AML-193 (cell line): ENCODE data around the gene LPCAT3.

ENCODE experiments used
- DNase-seq, 2 experiments: peaks; one replicate each; lab custom pipeline; 2025; lab: John Stamatoyannopoulos, UW

The LPCAT3 gene

GRCh38 chr12:6998715-6999451, 19.4 kb downstream of the LPCAT3 start:
- no peak for DNase-seq

DNA sequence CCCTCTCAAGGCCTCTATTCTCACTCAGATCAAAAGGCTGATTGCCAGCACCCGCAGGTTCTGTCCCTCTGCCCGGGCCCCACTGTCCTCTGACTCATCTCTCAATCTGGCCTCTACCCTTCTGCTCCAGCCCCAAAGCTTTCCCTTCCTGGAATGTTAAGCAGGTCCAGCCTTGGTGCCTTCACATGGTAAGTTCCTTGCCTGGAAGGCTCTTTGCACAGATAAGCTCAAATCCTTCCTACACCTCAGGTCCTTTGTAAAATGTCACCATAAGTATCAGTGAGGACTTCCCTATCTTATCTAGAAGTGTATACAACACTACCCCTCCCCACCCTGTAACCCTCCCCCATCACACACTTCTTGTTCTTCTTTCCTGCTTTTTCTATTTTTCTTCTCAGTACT, 22.2 kb downstream of the LPCAT3 start:
- DNase-seq, result no peak

DNA sequence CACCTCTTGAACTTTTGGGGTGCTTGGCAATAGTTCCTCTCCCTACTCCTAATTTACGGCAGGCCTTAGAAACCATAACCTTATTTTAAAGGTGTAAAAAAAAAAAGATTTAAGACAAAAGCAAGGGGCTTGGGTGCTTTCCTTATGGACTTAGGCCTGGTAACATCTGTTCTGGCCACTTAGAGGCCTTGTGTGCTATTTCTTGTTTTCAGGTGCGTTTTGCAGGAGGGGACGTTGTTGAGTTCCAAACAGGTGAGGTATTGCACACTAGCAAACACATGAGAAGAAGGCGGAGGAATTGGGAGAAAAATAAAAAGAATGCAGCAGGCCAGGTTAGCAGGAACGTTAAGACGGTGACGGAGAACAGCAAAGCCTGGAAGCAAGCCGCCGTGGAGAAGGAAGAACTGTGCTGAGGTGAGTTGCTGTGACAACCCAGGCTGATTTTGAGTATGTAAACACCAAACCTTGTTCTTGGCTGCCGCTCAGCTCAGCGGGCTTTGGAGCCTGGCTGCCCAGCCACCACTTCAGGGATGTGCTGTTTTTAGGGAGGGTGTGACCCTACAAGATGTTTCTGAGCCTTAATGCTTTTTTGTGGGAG, 30.2 kb downstream of the LPCAT3 start:
- DNase-seq, result no peak

DNA sequence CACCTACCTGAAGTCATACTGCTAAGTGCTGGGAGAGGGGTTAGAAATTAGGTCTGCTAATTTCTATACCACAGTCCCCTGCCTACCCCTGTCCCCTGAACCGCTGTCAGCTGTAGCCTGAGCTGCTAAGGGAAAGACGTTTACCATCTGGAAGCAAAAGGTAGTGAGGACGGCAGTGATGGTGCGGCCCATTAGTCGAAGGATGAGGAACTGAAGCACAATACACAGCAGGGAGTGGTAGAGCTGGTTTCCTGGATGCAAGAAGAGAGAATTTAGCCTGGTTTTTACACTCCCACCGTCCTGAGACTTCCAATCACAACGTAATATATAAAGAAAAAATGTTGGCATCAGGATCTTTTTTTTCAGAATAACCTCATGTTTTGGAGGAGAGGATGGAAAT, 35.7 kb downstream of the LPCAT3 start:
- DNase-seq, result no peak

- no peak for DNase-seq
These were observed 36.9 kb downstream of the LPCAT3 start for GRCh38 chr12:6981152-6982052.

GRCh38 chr12:6980740-6981139, 37.5 kb downstream of the LPCAT3 start:
- no peak for DNase-seq

DNA sequence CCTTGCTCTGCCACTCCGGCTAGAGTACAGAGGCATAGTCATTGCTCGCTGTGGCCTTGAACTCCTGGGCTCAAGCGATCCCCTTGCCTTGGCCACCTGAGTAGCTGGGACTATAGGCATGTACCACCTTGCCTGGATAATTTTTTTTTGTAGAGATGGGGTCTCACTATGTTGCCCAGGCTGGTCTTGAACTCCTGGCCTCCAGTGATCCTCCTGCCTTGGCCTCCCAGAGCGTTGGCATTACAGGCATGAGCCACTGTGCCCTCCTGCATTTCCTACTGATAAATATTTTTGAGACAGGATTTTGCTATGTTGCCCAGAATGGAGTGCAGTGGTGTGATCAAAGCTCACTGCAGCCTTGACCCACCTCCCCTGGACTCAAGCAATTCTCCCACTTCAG, 38.2 kb downstream of the LPCAT3 start:
- DNase-seq, result no peak

- no peak for DNase-seq
These were observed 38.8 kb downstream of the LPCAT3 start for GRCh38 chr12:6979453-6979852.

DNA sequence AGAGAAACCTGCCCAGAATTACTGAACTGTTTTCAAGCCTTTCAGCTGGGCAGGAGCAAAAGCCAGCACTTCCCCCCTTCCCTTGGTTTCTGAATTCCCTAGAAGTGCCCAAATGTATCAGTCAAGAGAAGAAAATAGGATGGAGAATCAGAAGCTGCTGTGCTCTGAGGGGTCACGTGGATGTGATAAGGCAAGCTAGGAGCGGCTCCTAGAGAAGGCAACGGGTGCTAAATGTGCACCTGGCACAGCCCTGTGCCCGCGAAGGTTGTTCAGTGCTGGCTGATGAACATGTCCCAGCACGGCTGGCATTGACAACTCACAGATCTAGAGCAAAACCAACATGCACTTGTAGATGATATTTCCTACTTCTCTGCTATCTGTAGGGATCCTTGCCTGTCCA, 39.3 kb downstream of the LPCAT3 start:
- no peak for DNase-seq

DNA sequence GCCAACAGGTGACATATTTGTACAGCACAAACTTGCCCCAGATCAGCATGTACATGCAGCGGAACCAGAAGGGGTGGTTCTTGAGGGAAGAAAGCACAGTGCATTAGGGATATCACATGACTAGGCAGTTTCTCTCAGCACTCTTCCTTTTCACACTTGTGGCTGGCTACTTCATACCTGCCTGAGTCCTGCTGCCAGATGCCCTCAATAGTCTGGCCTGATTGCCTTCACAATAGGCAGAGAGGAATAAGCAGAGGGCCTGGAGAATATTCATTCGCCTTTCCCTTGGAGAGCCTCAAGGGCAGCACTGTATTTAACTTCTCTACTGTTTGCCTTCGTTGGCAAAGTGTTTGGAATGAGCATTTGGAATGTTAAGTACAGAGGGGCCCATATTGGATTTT, 39.7 kb downstream of the LPCAT3 start:
- DNase-seq, result no peak

GRCh38 chr12:6978188-6978587, 40.1 kb downstream of the LPCAT3 start:
- no peak for DNase-seq

DNA sequence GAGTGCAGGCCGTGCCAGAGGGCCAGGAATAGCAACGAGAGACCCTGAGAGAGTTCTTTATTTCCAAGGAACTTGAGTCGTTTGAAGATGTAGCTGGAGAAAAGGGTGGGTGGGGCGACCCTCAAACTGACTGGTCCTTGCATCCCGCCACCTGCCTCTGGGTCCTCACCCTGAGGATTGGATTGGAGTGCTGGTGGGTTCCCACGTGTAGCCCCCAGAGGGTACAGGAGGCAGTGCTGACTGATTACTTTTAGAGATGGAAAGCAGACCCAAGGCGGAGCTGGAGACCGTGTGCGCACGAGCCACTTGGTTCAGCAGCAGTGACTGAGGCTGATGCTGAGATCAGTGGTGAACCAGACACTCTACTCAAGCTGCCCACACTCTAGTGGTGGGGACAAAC, 40.6 kb downstream of the LPCAT3 start:
- no peak for DNase-seq

DNA sequence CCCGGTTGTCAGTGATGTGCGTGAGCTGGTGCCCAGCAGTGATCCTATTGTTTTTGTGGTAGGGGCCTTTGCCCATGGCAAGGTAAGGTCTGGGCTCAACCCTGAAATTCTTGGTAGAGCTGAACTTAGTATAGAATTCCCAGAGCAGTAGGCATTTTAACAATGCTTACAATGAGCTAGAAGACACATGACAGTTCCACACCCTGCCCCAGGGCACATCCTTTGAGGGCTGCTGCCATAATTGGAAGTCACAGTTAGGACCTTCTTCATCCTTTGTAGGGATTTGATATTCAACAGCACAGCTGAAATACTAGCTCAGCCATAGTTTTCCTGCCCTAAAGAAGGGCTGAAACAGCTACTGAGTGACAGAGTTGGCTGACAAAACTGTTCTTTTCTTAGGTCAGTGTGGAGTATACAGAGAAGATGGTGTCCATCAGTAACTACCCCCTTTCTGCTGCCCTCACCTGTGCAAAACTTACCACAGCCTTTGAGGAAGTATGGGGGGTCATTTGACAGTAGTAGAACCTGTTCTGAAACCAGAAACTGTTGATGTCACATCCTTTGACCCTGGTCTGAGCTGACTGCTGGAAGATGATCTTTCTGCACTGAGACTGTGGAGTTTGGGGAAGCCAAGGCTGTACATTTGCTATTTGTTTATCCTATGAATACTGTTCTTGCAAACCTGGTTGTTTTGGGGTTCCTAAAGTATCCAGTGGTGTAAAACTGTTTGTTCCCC, 42.8 kb downstream of the LPCAT3 start:
- no peak for DNase-seq

- DNase-seq, result no peak
These were observed 44.1 kb downstream of the LPCAT3 start for GRCh38 chr12:6974180-6974579.

DNA sequence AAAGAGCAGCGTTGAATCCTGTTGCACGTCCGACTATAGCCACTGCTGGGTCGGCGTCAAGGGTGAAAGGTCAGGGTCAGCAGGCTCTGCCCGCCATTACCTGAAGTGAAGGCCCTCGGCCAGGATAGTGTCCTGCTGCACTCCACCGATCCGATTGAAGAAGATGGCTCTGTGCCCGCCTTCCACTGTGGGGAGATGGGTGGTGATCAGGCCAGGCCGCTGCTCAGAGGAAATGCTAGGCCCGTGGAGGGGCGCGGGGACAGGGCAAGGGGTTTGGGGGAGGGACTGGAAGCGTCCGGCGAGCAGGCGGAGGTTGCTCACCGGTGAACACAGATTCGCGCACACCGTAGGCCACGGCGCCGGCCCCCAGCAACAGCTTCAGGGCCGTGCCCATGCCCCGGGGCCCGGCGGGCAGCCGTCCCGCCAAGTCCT, 48.2 kb downstream of the LPCAT3 start:
- DNase-seq, result no peak

- no peak for DNase-seq
These were observed 49.9 kb downstream of the LPCAT3 start for GRCh38 chr12:6968426-6968825.

DNA sequence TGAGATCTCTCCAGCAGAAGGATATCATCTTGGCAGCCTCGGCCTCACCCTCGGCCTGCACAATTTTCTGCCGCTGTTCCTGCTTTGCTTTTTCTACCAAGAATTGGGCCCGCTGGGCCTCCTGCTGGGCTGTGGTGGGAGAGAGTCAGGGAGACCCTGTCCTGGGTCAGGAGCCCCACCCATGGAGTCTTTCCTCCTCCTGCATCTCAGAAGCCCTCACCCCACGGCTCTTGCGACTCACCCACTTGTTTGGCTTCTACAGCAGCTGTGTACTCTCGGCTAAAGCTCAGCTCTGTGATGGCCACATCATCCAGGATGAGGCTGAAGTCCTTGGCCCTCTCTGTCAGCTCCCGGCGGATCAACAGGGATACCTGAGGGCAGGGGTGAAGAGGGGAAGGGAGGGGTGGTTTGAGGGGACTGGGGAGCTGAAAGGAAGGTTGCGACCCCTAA, 50.6 kb downstream of the LPCAT3 start:
- no peak for DNase-seq

DNA sequence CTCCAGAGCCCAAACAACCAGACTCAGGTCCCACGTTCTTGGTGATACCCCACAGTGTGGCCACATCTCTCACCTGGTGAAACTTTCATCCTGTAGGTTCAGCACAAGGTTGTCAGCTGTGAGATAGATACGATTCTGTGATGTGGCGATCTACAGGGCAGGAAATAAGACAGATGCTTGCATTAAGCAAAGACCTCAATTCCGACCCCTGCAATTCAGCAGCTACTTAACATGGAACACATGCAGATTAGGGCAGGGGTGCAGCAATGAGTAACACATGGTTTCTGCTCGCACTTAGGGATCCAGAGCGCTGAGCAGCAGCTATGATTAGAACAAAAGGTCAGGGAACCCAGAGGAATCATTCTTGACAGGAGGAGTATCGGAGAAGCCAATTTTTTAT, 51.9 kb downstream of the LPCAT3 start:
- no peak for DNase-seq

- DNase-seq, result no peak
These were observed 52.6 kb downstream of the LPCAT3 start for GRCh38 chr12:6965714-6966113.

DNA sequence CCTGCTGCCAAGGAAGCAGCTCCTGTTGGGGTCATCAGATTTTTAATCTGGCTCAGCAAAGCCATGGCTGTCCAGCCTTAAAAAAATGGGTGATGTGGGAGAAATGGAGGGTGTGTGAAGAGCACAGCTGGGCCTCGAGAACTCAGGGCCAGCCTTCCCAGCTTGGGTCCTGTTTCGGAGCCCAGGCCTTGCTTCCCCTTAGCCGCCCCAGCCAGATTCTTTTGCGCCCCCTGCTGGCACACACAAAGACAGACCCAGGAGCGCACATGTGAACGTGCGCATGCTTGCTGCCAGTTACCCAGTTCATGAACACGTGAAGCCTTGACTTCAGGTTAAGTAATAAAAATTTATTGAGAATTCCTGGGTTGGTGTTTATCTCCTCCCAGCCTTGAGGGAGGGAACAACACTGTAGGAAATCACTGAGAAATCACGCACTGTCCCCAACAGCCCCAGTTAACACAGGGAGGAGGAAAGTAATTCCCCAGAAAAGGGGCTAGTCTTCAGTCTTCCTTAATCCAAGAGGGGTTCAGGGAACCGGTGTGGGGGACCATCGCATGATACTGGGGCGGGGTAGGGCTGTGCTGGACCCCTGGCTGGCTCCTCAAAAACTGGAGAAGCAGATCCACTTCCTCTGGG, 53.1 kb downstream of the LPCAT3 start:
- peak; percentile 75 to 81 for DNase-seq

DNA sequence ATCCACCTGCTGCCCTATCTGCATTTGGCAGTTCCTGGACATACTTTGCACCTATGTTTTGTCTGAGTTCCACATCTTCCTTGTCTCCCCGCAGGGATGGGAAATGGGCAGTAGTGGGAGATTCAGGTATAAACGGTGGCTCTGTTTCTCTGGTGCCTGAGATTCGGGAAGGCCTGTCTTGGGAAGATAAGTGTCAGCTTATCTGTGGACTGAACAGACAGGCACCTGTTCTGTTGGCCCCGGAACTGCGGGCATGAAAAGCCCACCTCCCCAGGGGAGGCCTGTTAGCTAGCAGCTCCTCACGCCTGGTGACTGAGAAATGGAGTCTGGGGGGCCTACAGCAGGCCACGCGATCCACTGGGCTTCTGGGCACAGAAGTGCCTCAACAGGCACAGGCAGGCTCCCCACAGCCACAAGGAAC, 53.7 kb downstream of the LPCAT3 start:
- no peak for DNase-seq
